Brain pericyte (primary cell): ENCODE results near the gene SLCO1C1.

Source experiments
- DNase-seq: peaks from one replicate; pipeline ENCODE4 v3.0.0-alpha.2; 2012; ENCODE audit warnings: low read depth, low spot score

Gene SLCO1C1

GRCh38 chr12:20792971-20793370, 97.8 kb downstream of the SLCO1C1 start:
- DNase-seq = no peak

GRCh38 chr12:20798554-20798953, 103.4 kb downstream of the SLCO1C1 start:
- DNase-seq = no peak

GRCh38 chr12:20800160-20800559, 105.0 kb downstream of the SLCO1C1 start:
- DNase-seq = no peak

GRCh38 chr12:20801035-20801434, 105.9 kb downstream of the SLCO1C1 start:
- DNase-seq = no peak
